ENCODE measurements around the gene BCKDHA. TPM values are rescaled to one million over a fixed set of nuclear protein-coding genes. Genes with fewer than 3 reads are reported as not detected.

The BCKDHA gene
- total and polyA plus RNA-seq, 9 of the 15 experiments (the other 6 are each of a cell fraction or from before 2014, with no cell fraction given), result 4.5 to 52.5 (median 14.1) TPM

- TF ChIP-seq ZNF592 (IDR thresholded peaks at IDR 0.05), result peak; percentile 93
- 0 out of 2 replicates have a peak, but pooled peaks have one; percentile 34 for TF ChIP-seq CXXC5 (CRISPR knock-in tag; IDR thresholded peaks at IDR 0.05)
- no peak for TF ChIP-seq ZNF655 (CRISPR knock-in tag; IDR thresholded peaks at IDR 0.05)
- TF ChIP-seq, protein P1, sequence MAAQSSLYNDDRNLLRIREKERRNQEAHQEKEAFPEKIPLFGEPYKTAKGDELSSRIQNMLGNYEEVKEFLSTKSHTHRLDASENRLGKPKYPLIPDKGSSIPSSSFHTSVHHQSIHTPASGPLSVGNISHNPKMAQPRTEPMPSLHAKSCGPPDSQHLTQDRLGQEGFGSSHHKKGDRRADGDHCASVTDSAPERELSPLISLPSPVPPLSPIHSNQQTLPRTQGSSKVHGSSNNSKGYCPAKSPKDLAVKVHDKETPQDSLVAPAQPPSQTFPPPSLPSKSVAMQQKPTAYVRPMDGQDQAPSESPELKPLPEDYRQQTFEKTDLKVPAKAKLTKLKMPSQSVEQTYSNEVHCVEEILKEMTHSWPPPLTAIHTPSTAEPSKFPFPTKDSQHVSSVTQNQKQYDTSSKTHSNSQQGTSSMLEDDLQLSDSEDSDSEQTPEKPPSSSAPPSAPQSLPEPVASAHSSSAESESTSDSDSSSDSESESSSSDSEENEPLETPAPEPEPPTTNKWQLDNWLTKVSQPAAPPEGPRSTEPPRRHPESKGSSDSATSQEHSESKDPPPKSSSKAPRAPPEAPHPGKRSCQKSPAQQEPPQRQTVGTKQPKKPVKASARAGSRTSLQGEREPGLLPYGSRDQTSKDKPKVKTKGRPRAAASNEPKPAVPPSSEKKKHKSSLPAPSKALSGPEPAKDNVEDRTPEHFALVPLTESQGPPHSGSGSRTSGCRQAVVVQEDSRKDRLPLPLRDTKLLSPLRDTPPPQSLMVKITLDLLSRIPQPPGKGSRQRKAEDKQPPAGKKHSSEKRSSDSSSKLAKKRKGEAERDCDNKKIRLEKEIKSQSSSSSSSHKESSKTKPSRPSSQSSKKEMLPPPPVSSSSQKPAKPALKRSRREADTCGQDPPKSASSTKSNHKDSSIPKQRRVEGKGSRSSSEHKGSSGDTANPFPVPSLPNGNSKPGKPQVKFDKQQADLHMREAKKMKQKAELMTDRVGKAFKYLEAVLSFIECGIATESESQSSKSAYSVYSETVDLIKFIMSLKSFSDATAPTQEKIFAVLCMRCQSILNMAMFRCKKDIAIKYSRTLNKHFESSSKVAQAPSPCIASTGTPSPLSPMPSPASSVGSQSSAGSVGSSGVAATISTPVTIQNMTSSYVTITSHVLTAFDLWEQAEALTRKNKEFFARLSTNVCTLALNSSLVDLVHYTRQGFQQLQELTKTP (IDR thresholded peaks at IDR 0.05; ENCODE audit: low read depth in 1 of 2, partially characterized antibody in 2 of 2), result no peak
- TF ChIP-seq, protein P2, sequence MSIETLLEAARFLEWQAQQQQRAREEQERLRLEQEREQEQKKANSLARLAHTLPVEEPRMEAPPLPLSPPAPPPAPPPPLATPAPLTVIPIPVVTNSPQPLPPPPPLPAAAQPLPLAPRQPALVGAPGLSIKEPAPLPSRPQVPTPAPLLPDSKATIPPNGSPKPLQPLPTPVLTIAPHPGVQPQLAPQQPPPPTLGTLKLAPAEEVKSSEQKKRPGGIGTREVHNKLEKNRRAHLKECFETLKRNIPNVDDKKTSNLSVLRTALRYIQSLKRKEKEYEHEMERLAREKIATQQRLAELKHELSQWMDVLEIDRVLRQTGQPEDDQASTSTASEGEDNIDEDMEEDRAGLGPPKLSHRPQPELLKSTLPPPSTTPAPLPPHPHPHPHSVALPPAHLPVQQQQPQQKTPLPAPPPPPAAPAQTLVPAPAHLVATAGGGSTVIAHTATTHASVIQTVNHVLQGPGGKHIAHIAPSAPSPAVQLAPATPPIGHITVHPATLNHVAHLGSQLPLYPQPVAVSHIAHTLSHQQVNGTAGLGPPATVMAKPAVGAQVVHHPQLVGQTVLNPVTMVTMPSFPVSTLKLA (conservative IDR thresholded peaks at IDR 0.05), result peak in 1 of 2 experiments; percentile 69; a peak in 3 of 4 replicates
- TF ChIP-seq ZNF76 (CRISPR knock-in tag; IDR thresholded peaks at IDR 0.05; ENCODE audit: borderline replicate concordance), result no peak
- TF ChIP-seq HES1 (IDR thresholded peaks at IDR 0.05; ENCODE audit: low read depth), result peak; percentile 35; the same call in 1 of the 2 replicates
- TF ChIP-seq VEZF1 (CRISPR knock-in tag; IDR thresholded peaks at IDR 0.05), result no peak; the same call in 1 of the 2 replicates
- TF ChIP-seq BDP1 (IDR thresholded peaks at IDR 0.05; ENCODE audit: insufficient read depth, insufficient read length), result no peak
Measured at GRCh38 chr19:41367848-41368301, 29.7 kb upstream of the BCKDHA start (continued).

All from K562 (cell line).